GM18517 (cell line): Measurements from ENCODE around the gene RPL9.
"Not testable (repeated sequence)": the region's sequence is repeated elsewhere in the genome, so short reads cannot be mapped to it uniquely, and the experiment has no call there.

Experiments used
- ATAC-seq: cut with Tn5 transposase; IDR thresholded peaks from one replicate; pipeline ENCODE4 v1.9.1; 2021; ENCODE audit warnings: mild to moderate bottlenecking, moderate library complexity; ENCODE audit not compliant: unreplicated experiment

Gene RPL9

GRCh38 chr4:39458505-39459300 is at the start of gene RPL9, which contains the start of gene LIAS:
Gene RPL9, minus strand, starts transcription at chr4:39458922. Its CDS starts 483 bp downstream, at chr4:39458439.
Gene LIAS, plus strand, starts transcription at chr4:39459056. Its CDS starts 62 bp downstream, at chr4:39459118.
- ATAC-seq, result peak; percentile 88

- no peak for ATAC-seq
Observed at GRCh38 chr4:39505581-39505980, 46.9 kb upstream of the RPL9 start.

DNA sequence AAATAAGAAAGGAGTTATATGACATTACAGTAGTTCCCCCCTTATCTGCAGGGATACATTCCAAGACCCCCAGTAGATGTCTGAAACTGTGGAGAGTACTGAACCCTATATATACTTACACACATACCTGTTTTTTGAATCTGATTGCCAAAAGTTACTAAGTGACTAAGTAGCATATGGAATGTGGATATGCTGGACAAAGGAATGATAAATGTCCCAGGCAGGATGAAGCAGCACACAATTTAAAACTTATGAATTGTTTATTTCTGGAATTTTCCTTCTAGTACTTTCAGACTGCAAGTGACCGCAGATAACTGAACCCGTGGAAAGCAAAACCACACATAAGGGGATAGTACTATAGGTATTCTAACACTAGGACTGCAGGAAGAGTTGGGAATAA is 45.8 kb upstream of the RPL9 start:
- ATAC-seq, result no peak

GRCh38 chr4:39502664-39503035 is 43.9 kb upstream of the RPL9 start:
- ATAC-seq, result not testable (repeated sequence)

- ATAC-seq, result no peak
Observed at GRCh38 chr4:39502019-39502663, 43.4 kb upstream of the RPL9 start.

DNA sequence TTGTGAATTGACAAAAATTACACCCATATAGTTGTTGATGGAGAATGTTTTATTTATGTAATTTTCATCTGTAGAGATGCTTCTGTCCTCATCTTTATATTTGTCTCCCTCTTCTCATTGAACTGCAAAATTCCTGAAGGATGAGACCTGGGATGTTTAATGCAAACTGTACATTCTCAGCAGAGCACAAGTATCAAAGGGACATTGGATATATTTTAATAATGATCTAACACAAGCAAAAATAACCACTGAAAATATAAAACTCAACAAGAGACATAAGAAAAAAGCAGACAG is 40.0 kb upstream of the RPL9 start:
- no peak for ATAC-seq

GRCh38 chr4:39497909-39498726 is 39.4 kb upstream of the RPL9 start:
- no peak for ATAC-seq

DNA sequence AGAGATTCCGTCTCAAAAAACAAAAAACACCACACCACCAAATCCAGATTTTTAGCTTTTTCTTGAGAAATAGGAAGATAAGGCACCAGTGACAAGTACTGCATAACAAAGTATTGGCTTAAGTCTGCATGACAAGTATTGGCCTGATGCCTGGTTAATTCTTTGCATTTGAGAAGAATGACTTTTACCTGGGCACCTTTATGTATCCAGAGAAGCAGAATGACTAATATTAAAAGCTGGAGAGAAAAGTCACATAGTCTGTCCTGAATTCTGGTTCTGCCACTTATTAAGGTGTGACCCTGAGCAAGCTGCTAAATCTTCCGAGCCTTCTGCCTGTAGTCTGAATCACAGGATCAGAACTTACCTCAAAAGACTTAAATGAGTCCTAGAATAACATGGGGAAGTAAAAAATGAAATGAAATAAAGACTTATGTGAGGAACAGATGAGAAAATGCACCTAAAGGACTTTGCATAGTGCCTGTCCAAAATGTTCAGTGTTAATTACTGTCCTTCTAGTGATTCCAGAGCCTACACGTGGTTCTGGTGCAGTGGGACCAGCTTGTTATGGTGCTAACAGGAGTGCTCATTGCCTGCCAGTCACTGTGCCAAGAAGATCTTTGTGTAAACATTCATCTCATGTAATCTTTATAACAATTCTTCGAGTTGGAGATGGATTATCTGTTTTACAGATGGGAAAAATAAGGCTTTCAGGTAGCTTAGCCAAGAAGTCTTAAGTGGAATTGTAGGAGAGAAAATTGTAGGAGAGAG is 36.9 kb upstream of the RPL9 start:
- ATAC-seq, result no peak

DNA sequence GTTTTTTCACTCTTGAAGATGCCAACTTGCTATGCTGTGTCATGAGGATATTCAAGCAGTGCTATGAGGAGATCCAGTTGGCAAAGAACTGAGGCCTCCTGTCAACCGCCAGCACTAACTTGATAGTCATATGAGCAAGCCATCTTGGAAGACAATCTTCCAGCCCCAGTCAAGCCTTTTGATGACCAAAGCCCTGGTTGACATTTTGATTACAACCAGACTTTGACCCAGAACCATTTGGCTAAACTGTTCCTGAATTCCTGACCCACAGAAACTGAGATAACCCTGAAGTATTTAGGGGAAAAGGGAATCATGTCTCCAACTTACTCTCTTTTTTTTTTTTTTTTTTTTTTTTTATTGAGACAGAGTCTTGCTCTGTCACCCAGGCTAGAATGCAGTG is 35.6 kb upstream of the RPL9 start:
- ATAC-seq, result no peak

DNA sequence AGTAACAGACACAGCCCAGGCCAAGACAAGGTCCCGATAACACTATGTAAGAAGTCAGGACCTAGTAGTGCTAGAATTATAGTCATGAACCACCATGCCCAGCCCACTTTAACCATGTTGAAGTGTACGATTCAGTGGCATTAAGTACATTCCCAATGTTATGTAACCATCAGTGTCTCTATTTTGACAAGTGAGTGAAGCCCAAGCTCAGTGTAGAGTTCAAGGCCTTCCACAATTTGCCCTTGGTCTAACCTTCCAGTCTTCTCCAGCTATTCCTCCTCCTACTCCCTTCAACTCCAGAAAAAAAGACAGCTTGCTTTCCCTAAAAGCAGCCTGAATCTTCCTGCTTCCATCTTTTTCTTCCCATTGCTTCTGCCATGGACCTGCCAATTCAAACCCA is 31.6 kb upstream of the RPL9 start:
- ATAC-seq, result no peak

GRCh38 chr4:39486221-39486804 is 27.6 kb upstream of the RPL9 start:
- ATAC-seq, result no peak

GRCh38 chr4:39484582-39485272 is 26.0 kb upstream of the RPL9 start:
- no peak for ATAC-seq

DNA sequence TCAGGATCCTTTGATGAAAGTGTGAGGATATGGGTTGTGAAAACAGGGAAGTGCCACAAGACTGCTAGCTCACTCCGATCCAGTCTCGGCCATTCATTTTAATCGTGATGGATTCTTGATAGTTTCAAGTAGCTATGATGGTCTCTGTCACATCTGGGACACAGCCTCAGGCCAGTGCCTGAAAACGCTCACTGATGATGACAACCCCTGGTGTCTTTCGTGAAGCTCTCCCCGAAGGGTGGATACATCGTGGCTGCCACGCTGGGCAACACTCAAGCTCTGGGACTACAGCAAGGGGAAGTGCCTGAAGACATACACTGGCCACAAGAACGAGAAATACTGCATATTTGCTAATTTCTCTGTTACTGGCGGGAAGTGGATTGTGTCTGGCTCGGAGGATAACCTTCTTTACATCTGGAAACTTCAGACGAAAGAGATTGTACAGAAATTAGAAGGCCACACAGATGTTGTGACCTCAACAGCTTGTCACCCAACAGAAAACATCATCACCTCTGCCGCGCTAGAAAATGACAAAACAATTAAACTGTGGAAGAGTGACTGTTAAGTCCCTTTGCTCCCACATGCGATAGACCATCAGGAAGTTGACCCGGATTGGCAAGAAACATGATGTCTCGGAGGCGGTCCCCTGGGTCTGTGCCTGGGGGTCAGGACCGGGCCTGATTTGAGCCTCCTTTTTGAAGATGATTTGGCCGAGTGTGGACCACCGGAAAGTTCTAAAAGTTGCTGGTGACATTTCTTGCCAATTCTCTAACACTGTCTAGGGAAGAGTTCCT is 22.4 kb upstream of the RPL9 start:
- ATAC-seq, result no peak

DNA sequence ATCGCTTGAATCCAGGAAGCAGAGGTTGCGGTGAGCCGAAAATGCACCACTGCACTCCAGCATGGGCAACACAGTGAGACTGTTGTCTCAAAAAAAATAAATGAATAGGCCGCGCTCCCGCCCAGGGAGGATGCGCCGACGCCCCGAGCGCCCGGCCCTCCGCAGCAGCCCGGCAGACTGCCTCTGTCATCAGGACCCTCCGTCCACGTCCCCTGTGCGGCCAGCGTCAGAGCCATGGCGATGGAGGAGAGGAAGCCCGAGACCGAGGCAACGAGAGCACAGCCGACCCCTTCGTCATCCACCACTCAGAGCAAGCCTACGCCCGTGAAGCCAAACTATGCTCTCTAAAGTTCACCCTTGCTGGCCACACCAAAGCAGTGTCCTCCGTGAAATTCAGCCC is 21.5 kb upstream of the RPL9 start:
- ATAC-seq, result no peak

DNA sequence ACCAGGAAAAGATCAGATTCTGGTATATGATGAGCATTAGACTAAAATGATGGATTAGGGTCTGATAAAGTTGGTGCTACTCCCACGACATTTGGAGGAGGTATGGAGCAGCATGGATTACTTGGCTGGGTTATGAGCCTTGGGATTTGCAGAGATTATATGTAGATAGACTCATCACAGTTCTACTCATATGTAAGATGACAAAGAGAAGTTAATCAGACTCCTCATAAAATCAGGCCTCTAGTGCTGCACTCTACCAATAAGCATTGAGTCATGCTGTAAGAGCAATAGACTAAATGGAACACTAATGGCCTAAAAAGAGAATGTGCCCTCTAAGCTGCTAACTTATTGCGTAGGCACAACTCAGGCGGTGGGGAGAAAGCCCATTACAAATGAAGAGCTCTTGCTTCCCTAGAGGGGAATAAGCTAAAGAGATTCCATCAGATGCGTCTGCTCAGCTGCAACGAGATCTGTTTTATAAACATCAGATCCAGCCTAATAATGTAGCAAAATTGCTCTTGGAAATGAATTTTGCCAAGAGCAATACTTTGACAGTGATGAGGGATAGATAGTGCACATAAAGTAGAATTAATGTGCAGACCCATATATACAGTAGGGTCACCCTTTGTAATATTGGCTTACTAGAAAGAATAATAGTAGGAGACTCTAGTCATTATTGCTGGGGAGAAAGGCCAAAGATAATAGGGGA is 17.6 kb upstream of the RPL9 start:
- no peak for ATAC-seq

- no peak for ATAC-seq
Observed at GRCh38 chr4:39472396-39472795, 13.7 kb upstream of the RPL9 start.

GRCh38 chr4:39470402-39470801 is 11.7 kb upstream of the RPL9 start:
- no peak for ATAC-seq

- ATAC-seq, result peak; percentile 91
Observed at GRCh38 chr4:39469429-39470077, 10.8 kb upstream of the RPL9 start.
